ENCODE measurements around the gene IFITM10.

IFITM10 gene

GRCh38 chr11:1779806-1780699, 29.7 kb upstream of the IFITM10 start (continued):
- no peak for TF ChIP-seq CSDC2 (CRISPR knock-in tag; IDR thresholded peaks at IDR 0.05)
- TF ChIP-seq ESRRG (CRISPR knock-in tag; IDR thresholded peaks at IDR 0.05), result no peak
- no peak for TF ChIP-seq ZC3H10 (CRISPR knock-in tag; IDR thresholded peaks at IDR 0.05)
- TF ChIP-seq CREB5 (CRISPR knock-in tag; IDR thresholded peaks at IDR 0.05; ENCODE audit: low read depth), result no peak
- no peak for TF ChIP-seq SNAI2 (CRISPR knock-in tag; IDR thresholded peaks at IDR 0.05)

DNA sequence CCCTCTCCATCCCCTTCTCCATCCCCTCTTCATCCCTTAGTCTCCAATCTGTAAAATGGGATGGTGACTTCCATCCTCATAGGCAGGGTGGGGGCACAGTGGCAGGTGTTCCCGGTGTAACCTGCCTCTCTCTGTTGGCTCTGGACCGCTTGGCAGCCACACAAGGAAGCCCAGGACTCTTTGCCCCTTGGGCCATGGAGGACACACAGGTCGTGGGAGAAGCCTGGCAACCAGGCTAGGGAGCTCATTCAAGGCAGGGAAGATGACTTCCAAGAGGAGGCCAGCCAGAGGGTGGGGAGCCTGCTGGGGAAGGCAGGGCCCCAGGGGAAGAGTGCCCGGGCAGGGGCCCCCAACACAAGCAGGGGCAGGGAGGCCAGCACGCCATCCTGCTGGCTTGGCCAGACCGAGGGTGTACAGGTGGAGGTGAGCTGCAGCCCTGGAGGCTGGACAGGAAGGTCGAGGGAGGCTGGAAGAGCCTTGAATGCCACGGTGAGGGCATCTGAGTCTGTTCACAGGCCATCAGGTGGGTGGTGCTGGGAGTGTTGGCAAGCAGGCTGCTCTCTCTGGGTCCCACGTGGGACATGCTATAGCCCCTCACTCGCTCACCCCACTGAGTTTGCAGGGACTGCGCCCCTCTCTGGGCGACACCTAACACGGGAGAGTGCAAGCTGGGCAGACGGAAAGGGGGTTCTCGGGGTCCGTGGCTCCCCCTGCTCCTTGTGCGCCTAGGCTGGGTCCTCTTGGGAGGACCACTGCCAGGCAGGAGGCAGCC, 28.8 kb upstream of the IFITM10 start:
- ATAC-seq, result no peak
- TF ChIP-seq, protein P1, sequence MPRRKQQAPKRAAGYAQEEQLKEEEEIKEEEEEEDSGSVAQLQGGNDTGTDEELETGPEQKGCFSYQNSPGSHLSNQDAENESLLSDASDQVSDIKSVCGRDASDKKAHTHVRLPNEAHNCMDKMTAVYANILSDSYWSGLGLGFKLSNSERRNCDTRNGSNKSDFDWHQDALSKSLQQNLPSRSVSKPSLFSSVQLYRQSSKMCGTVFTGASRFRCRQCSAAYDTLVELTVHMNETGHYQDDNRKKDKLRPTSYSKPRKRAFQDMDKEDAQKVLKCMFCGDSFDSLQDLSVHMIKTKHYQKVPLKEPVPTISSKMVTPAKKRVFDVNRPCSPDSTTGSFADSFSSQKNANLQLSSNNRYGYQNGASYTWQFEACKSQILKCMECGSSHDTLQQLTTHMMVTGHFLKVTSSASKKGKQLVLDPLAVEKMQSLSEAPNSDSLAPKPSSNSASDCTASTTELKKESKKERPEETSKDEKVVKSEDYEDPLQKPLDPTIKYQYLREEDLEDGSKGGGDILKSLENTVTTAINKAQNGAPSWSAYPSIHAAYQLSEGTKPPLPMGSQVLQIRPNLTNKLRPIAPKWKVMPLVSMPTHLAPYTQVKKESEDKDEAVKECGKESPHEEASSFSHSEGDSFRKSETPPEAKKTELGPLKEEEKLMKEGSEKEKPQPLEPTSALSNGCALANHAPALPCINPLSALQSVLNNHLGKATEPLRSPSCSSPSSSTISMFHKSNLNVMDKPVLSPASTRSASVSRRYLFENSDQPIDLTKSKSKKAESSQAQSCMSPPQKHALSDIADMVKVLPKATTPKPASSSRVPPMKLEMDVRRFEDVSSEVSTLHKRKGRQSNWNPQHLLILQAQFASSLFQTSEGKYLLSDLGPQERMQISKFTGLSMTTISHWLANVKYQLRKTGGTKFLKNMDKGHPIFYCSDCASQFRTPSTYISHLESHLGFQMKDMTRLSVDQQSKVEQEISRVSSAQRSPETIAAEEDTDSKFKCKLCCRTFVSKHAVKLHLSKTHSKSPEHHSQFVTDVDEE (CRISPR knock-in tag; IDR thresholded peaks at IDR 0.05), result no peak
- TF ChIP-seq GLIS3 (CRISPR knock-in tag; IDR thresholded peaks at IDR 0.05), result no peak
- no peak for TF ChIP-seq ARNTL (CRISPR knock-in tag; IDR thresholded peaks at IDR 0.05; ENCODE audit: borderline replicate concordance, low read depth)
- no peak for TF ChIP-seq SNAI2 (CRISPR knock-in tag; IDR thresholded peaks at IDR 0.05)
- TF ChIP-seq CREB5 (CRISPR knock-in tag; IDR thresholded peaks at IDR 0.05; ENCODE audit: low read depth), result no peak
- no peak for TF ChIP-seq ZNF70 (CRISPR knock-in tag; IDR thresholded peaks at IDR 0.05)
- no peak for TF ChIP-seq RARB (CRISPR knock-in tag; IDR thresholded peaks at IDR 0.05)
- TF ChIP-seq TOX (CRISPR knock-in tag; IDR thresholded peaks at IDR 0.05; ENCODE audit: borderline replicate concordance), result no peak
- no peak for TF ChIP-seq PPARA (CRISPR knock-in tag; IDR thresholded peaks at IDR 0.05; ENCODE audit: borderline replicate concordance)
- TF ChIP-seq ZNF8 (CRISPR knock-in tag; IDR thresholded peaks at IDR 0.05), result no peak
- no peak for TF ChIP-seq ZNF565 (CRISPR knock-in tag; conservative IDR thresholded peaks at IDR 0.05; ENCODE audit: low read depth)
- TF ChIP-seq ESRRG (CRISPR knock-in tag; IDR thresholded peaks at IDR 0.05), result no peak
- no peak for TF ChIP-seq POU6F1 (CRISPR knock-in tag; IDR thresholded peaks at IDR 0.05; ENCODE audit: borderline replicate concordance, low read depth)
- TF ChIP-seq, protein P2, sequence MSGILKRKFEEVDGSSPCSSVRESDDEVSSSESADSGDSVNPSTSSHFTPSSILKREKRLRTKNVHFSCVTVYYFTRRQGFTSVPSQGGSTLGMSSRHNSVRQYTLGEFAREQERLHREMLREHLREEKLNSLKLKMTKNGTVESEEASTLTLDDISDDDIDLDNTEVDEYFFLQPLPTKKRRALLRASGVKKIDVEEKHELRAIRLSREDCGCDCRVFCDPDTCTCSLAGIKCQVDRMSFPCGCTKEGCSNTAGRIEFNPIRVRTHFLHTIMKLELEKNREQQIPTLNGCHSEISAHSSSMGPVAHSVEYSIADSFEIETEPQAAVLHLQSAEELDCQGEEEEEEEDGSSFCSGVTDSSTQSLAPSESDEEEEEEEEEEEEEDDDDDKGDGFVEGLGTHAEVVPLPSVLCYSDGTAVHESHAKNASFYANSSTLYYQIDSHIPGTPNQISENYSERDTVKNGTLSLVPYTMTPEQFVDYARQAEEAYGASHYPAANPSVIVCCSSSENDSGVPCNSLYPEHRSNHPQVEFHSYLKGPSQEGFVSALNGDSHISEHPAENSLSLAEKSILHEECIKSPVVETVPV (CRISPR knock-in tag; IDR thresholded peaks at IDR 0.05), result no peak

GRCh38 chr11:1778141-1778911, 27.9 kb upstream of the IFITM10 start:
- TF ChIP-seq ZFP3 (CRISPR knock-in tag; IDR thresholded peaks at IDR 0.05), result no peak
- no peak for TF ChIP-seq OSR1 (CRISPR knock-in tag; IDR thresholded peaks at IDR 0.05)
- ATAC-seq, result no peak
